ENCODE measurements around the gene ELMOD1.

Gene ELMOD1

DNA sequence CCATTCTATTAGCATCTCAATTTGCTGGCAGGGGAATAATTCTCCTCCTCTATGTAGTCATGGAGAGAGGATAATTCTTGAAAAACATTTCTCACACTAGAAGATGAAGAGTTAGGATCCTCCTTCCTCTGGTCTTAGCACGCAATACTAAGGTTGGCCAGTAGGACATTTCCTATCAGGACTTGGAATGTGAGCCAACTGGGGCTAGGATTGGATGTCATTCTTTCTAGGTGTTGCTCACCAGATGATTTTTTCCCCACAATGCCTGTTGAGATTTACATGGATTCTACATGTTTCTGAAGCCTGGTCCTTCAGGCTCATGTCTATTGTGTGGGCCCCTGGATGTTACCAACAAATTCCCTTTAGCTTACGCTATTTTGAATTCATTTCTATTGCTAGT lies 92.9 kb downstream of the ELMOD1 start:
- DNase-seq (ENCODE audit: low read depth in 2 of 3, low spot score in 1 of 3) = peak in 1 of 3 donors; percentile 4

DNA sequence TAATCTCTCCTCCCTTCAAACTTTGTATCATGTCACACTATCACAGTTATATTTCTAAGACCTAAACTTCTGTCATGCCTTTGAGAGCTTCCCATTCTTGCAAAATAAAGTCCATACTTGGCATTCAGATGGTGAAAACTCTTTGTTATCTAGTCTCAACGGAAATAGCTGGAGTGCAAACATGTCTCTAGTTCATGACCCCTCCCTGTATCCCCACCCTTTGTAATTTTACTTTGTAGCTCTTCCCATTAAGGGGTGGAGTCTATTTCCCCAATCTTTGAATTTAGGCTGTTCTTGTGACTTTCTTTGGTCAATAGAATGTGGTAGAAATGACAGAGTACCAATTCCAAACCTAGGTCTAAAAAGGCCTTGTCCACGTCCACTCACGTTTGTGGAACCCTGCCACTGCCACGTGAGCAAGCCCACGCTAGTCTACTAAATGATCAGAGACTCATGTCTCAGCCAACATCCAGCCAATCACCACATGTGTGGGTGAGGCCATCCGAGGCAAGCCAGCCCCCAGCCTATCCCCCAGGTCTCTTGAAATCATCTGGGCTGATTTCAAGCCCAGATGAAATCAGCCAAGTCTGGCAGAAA lies 97.5 kb downstream of the ELMOD1 start:
- no peak for DNase-seq (ENCODE audit: low read depth in 2 of 3, low spot score in 1 of 3)

DNA sequence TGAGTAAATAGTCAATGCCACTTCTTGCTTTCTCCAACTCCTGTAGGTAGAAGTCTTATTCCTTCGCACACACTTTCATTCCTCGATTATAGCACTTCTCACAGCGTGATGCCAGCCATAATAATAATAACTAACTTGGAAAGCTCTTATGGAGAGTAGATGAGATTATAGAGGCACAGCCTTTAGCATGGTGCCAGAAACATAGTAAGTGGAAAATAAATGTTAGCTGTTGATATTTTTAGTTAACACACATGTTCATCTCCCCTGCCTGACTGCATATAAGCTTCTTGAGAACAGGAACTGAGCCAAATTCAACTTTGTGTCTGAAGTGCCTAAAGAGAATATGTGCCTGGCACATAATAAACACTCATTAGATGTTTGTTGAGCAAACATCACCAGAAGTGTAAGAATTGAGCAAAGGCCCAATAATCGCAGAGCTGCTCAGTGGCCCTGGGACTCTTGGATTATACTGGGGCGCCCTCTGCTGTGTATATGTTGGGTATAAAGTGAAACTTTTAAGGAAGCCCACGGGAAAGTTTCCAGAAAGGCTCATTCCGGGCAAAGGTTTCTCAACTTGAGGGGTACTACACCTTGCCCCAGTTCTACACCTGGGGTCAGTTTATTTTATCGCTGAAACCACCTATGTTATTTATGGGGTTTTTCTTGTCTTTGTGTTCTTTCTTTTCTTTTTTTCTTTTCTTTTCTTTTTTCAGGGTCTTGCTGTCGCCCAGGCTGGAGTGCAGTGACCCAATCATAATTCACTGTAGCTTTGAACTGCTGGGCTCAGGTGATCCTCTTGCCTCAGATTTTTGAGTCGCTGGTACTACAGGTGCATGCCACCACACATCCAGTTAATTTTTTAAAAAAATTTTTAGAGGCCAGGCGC lies 98.6 kb downstream of the ELMOD1 start:
- peak; percentile 17 to 55 (median 45) for DNase-seq (ENCODE audit: low read depth in 2 of 3, low spot score in 1 of 3)

DNA sequence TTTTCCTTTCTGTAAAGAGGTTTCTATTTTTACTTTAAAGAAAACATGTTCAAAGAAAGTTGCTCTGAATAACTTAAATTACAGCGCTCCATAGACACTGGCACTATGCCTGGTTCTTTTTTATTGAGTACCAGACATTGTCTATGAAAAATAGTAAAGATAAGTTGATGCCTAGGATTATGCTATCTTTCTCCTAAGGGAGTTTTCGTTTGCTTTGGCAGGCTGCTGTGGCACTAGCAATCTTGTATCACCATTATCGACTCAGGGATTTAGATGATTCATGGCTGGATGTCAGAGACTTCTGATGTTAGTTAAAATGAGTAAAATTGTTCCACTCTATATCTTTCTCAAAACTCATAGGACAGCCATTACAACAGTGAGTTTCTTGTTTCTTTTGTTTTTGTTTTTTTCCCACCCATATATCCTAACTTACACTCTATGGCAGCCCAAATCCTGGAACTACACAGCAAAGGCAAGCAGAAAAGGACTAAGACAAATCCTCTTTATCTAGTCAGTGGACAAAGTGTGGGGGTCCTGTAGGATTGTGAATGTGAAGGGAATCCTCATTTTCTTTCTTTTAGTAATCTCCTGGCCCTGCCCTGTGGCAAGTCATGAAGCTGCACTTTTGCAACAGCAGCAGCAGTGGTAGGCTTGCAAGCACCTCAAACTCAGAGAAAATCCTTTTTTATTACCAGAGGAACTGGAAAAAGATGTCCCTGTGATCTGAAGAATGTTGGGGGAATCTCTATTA lies 100.2 kb downstream of the ELMOD1 start:
- no peak for DNase-seq (ENCODE audit: low read depth in 2 of 3, low spot score in 1 of 3)

DNA sequence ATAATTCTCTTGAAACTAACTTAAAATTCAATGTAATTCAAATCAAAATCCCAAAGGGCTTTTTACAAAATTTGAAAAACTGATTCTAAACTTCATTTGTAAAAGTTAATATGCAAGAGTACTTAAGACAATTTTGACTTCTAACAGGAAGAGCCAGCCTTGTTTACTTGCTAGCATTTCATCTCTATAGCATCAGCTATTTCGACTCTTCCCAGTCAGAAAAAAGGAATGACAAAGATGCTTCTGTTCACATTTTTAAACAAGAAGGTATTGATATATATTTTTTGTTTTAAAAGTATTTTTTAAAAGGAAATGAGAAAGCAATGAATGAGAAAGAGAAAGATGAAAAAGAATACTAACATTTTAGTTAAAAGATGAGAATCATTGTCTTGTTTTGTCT lies 104.5 kb downstream of the ELMOD1 start:
- no peak for DNase-seq (ENCODE audit: low read depth in 2 of 3, low spot score in 1 of 3)

DNA sequence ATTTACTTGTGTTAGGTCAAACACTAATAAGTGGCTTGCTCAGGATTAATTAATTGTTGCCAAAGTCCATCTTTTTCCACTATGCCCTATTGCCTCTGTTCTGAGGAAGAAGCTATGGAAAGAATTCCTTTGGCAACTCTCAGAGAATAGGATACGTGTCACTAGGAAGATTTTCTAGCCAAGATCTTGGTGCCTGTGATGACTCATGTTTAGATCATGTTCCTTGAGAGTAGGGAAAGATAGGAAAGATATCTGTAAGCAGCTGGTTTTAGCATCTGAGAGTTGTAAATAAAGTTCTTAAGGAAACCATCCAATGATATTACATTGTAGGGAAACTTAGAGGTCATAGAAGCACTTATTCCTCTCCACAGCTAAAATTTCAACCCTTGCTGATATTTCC lies 105.2 kb downstream of the ELMOD1 start:
- no peak for DNase-seq (ENCODE audit: low read depth in 2 of 3, low spot score in 1 of 3)

DNA sequence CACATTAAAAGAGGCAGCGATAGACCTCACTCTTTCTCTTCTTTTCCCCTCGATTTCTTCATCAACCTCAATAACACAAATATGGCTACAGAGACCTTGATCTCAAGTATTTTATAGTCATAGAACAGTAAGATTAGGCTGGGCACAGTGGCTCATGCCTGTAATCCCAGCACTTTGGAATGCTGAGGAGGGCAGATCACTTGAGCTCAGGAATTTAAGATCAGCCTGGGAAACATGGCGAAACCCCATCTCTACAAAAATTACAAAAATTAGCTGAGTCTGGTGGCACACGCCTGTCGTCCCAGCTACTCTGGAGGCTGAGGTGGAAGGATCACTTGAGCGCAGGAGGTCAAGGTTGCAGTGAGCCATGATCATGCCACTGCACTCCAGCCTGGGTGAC lies 106.3 kb downstream of the ELMOD1 start:
- no peak for DNase-seq (ENCODE audit: low read depth in 2 of 3, low spot score in 1 of 3)

DNA sequence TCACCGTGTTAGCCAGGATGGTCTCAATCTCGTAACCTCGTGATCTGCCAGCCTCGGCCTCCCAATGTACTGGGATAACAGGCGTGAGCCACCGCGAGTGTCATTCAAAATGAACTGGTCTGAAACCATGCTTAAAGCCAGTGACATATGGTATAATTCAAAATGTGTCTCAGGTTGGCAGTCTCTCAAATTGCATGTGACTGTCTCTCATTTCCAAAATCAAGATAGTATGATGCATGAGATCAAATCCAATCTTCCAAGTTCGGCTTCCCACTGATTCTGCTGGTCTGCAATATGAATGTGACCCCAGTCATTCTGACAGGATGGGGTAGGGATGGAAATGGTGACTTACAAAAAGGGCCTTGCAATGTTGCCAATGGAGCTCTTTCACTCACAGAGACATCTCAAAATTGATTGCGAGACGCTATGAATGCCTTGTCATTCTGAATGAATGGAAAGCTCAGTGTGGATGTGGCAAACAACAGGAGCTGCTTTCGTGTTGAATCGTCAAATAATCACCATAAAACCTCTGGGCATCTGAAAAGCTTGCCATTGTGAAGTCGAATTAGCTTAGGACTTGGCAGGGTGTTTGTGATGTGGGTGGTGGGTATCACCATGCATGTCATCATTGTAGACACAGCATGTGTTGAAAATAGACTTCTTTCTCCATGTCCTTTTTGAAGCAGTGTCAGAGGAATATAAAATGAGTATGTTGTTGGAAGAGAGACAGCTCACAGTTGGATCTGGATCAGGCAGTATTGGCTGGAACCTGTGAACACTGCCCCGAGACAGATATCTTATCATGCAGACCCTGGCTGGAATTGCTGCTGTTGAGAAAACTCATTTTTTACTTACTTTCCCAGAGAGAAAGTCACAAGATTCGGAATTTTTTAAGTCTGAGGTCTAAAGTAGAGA lies 108.7 kb downstream of the ELMOD1 start:
- DNase-seq (ENCODE audit: low read depth in 2 of 3, low spot score in 1 of 3) = no peak

DNA sequence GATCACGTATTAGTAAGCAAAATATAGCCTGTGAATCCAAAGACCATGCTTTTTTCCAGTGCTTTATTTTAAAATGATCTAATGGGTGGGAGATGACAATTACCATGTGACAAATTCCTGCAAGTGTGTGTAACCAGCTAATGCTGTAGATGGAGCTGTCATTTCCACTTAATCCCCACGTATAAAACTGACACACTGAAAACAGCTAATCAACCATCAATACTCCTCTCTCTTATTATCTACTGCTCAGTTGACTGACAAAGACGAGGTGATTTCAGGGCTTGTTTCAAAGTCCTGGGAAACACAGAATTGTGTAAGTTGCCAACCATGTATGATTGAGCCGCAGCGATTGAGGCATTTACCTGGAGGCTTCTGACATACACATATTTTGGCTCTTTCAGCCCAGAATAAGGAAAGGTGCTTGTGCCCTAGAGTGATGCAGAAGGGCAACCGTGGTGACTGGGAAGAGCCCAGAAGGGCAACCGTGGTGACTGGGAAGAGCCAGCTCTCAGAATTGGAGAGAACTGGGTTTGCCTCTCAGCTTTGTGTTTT lies 111.2 kb downstream of the ELMOD1 start:
- no peak for DNase-seq (ENCODE audit: low read depth in 2 of 3, low spot score in 1 of 3)

DNA sequence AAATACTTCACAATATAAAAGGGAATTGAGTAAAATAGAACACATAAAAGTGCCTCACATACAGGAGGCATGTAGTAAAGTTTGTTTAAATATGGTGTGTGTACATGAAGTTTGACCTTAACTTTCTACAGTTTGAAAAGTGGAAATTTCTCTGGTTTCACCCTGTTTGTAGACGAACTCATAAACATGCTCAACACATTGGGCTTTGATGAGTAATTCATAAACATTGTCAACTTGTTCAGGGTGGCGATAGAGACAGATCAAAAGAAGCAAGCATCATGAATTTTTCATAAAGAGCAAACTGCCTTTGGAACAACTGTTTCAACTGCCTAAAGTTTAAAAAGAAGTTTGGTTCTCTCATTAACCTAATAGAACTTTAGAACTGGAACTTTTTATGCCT lies 111.8 kb downstream of the ELMOD1 start:
- DNase-seq (ENCODE audit: low read depth in 2 of 3, low spot score in 1 of 3) = no peak

DNA sequence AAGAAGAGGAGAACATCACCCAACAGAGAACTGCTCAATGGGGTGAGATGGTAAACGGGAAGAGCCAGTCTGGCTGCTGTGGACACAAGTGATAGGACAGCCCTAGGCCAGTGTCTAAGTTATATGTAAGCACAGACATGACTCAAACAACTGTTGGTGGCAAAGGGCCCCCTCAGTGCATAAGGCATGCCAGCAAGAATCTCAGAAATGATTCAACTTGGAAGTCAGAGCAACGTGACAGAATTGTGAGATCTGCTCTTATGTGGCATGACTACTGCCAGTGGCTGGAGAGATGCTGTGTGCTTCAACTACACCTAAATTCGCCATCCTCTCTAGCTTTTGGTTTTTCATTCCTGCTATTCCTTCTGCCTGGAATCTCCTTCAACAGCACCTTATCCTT lies 113.5 kb downstream of the ELMOD1 start:
- DNase-seq (ENCODE audit: low read depth in 2 of 3, low spot score in 1 of 3) = no peak

DNA sequence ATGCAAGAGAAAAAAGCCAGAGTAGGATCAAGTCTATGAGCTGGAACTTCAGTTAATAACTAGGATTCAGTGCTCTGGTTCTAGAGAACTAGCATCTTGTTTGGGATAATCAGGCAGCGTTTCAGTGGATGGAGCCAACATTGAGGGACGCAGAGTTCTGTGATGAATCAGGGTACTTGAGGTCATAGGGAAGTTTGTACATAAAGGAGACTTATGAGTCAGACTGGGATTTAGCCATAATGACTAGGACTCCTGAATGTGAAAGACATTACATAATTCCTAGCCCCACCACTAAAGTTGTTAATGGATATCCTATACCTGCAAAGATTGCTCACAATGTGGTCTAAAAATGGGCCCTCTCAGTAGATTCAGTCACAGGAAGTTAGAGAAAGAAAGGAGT lies 114.1 kb downstream of the ELMOD1 start:
- no peak for DNase-seq (ENCODE audit: low read depth in 2 of 3, low spot score in 1 of 3)

DNA sequence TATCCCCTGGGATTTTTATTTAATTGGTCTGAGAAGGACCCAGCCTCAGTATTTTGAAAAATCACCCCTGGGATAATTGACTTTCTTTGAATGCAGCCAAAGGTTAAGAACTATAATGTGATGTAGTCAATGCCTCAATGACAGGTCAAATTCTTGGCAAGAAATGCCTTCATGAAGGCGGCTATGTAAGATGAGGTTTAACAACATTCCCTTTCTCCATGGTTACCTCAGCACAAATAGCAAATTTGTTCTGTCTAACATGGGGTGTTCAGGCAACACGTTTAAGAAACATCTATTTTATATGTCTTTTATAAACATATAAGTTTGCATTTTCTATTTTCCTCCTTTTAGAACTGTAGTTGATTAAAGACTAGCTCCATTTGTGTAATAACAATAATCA lies 115.6 kb downstream of the ELMOD1 start:
- DNase-seq (ENCODE audit: low read depth in 2 of 3, low spot score in 1 of 3) = no peak

DNA sequence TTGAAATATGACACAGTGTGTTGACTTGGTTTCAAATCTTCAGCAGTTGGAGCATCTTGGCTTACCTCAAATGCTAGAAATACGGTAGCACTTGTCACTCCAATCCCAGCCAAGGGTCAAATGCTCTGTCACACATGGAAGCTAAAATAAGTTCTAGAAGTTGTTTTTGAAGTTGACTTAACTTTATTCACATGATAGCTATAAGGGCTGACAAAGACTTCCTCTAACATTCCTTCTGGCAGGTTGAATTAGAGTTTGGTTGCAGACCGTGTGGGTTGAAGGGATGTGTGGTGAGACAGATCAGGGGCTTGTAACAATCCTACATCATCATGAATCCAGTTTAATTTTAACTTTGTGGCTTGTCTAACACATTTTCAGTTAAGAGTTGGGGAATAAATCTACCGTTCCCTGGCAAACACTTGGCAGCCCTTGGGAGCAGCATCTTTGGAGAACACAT lies 116.3 kb downstream of the ELMOD1 start:
- DNase-seq (ENCODE audit: low read depth in 2 of 3, low spot score in 1 of 3) = no peak

DNA sequence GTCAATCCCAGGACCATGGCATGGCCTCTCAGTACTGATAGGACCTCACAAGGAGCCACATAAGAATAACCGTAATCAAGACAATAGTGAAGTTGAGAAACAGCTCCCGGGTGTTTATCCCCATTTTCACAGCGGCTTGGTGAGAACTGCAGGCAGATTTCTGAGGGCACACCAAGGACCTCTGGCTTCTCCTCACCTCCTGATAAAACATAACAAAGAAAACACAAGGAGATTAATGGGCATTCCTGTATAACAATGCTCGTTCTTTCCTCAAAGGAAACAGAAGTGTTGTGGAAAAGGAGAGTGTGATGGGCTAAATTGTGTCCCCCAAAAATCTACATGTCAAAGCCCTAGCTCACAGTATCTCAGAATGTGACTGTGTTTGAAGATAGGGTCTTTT lies 116.9 kb downstream of the ELMOD1 start:
- no peak for DNase-seq (ENCODE audit: low read depth in 2 of 3, low spot score in 1 of 3)

DNA sequence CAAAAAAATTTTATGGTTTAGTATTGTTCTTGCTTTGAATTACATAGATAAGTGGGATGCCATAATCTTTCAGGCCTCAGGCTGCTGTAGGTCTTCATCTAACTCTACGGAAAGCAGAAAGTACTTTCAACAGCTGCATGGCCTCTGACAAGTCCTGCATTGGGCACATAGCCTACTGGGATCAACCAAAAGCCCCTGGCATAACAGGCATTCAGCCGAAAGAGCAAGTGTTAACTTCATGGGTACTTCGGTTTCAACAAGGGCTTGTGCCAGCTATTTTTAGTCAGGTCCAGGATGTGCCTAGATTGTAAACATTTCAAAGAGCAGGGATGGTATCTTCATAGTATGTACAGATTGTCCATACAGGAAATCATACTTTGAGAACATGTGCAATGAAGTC lies 117.8 kb downstream of the ELMOD1 start:
- DNase-seq (ENCODE audit: low read depth in 2 of 3, low spot score in 1 of 3) = no peak

DNA sequence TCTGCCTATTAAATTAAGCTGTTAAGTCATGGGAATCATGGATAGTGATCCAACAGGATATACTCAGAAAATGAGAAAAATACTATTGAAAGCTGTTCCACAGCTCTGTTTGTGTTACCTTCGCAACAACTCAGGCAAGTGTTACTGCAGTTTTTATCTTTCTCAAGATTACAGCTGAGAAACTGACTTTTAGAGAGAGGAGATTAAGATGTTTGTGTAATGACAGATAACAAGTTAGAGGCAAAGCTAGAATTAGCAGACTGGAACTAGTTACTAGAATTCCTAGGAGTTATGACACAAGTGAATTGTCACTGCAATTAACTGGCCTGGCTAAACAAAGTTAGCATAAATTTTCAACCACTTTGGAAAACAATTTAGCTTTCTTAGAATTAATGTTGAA lies 119.4 kb downstream of the ELMOD1 start:
- DNase-seq (ENCODE audit: low read depth in 2 of 3, low spot score in 1 of 3) = no peak

DNA sequence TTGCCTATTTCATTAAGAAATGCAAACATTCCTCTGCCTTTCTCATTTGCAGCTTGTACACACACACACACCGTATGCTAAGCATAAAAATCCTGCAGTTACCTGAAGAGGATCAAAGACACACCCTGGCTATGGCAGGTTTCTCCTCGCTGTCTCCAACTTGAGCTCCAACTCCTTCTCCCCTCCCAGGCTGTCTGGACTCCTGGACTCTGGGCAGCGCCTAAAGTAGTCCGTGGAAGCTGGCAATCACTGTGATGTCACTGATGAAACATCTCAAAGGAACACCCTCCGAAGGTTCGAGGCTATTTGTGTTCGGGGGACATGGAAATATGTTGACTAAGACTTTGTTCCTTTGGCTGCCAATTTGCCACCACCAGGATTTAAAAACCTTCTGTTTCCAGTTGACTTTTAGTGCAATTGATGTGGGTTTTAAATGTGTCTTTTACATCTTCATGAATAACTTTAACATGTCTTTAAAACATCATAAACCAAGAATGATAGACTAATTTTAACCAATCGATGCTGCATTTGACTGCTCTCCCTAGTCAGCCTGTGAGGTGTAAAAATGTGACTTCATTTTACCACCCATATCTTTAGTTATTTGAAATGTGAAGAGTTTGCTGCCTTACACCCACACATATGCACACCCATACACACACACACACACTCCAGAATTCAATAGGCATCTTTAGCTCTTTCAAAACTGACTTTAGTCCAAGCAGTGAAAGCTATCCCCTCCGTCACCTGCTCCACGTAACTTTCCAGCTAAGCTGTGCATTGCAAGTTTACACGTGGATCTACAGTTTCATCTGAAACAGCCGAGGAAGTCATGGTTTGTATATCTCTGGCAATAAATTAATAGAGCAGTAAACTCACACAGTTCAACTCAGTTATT lies 121.2 kb downstream of the ELMOD1 start, which contains the start of gene SLN:
TSS of gene SLN (minus strand) at position 196 of the 895 bp plus-strand sequence.
- no peak for DNase-seq (ENCODE audit: low read depth in 2 of 3, low spot score in 1 of 3)

DNA sequence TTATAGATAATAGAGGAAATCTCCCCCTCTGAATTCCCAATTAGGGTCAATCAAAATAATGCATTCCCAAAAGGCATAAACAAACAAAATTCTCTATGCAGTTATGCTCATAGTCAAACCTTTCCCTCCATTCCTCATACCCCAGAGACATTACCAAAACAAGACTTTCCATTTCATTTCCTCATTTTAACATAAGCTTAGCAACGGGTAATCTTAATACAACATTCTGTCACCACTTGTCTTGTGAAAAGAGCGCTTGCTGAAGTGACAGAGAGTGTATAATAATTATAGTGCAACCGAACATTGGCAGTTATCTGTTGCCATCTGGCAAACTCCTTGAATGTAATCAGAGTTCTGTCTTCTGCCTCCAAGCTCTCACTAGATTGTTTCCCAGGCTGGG lies 122.1 kb downstream of the ELMOD1 start:
- no peak for DNase-seq (ENCODE audit: low read depth in 2 of 3, low spot score in 1 of 3)

Data from stimulated activated CD4-positive, alpha-beta T cell treated with anti-CD3 and anti-CD28 coated beads, Interleukin-12 subunit alpha, Interleukin-12 subunit beta, amount 100 ng/mL, for 48 hours (primary cell).